IPS-18a (cell line): Measurements from ENCODE around the gene MCAT.

Experiments
- H3K27ac ChIP-seq: one replicate; pipeline ENCODE4 v1.5.1; 2013; ENCODE audit warnings: low read length
- H3K27me3 ChIP-seq: one replicate; pipeline ENCODE4 v1.6.1; 2013; ENCODE audit warnings: mild to moderate bottlenecking, low read length; ENCODE audit not compliant: control insufficient read depth, insufficient read depth
- H3K36me3 ChIP-seq: one replicate; pipeline ENCODE4 v1.6.1; 2013; ENCODE audit warnings: low read depth, low read length; ENCODE audit not compliant: control insufficient read depth
- H3K4me1 ChIP-seq: one replicate; pipeline ENCODE4 v1.6.1; 2013; ENCODE audit warnings: low read depth, low read length; ENCODE audit not compliant: control insufficient read depth
- H3K4me3 ChIP-seq: one replicate; pipeline ENCODE4 v1.5.1; 2013; ENCODE audit warnings: low read length
- H3K9ac ChIP-seq: one replicate; pipeline ENCODE4 v1.6.1; 2013; ENCODE audit warnings: mild to moderate bottlenecking, low read length, moderate library complexity
- H3K9me3 ChIP-seq: one replicate; pipeline ENCODE4 v1.6.1; 2013; ENCODE audit warnings: low read depth, low read length; ENCODE audit not compliant: control insufficient read depth

MCAT gene

GRCh38 chr22:43171019-43171491, 27.9 kb upstream of the MCAT start:
- Histone ChIP-seq H3K27me3 (no peaks in the 10 kb centered on the region), H3K9me3 (no peaks in the 10 kb centered on the region), H3K4me3 (no peak overlapping the region), H3K4me1 (no peaks in the 10 kb centered on the region), H3K27ac (no peak overlapping the region), H3K36me3 (peaks cover 66% of the 10 kb centered on the region), H3K9ac (no peak overlapping the region)

- H3K4me1 ChIP-seq: no peaks in the 10 kb centered on the region
- no peak overlapping the region for H3K27ac ChIP-seq
- H3K27me3 ChIP-seq: no peaks in the 10 kb centered on the region
- no peak overlapping the region for H3K4me3 ChIP-seq
- no peaks in the 10 kb centered on the region for H3K9me3 ChIP-seq
- no peak overlapping the region for H3K9ac ChIP-seq
- H3K36me3 ChIP-seq: peaks cover 62% of the 10 kb centered on the region
These were observed 26.9 kb upstream of the MCAT start for GRCh38 chr22:43170131-43170480.

- Histone ChIP-seq H3K9ac (no peak overlapping the region), H3K4me1 (no peaks in the 10 kb centered on the region), H3K9me3 (no peaks in the 10 kb centered on the region), H3K27ac (no peak overlapping the region), H3K36me3 (peaks cover 56% of the 10 kb centered on the region), H3K4me3 (no peak overlapping the region), H3K27me3 (no peaks in the 10 kb centered on the region)
These were observed 26.3 kb upstream of the MCAT start for GRCh38 chr22:43169310-43170130.

GRCh38 chr22:43168471-43169309, 25.5 kb upstream of the MCAT start:
- no peak overlapping the region for H3K9ac ChIP-seq
- no peaks in the 10 kb centered on the region for H3K4me1 ChIP-seq
- no peak overlapping the region for H3K27ac ChIP-seq
- H3K9me3 ChIP-seq: no peaks in the 10 kb centered on the region
- H3K4me3 ChIP-seq: no peak overlapping the region
- H3K36me3 ChIP-seq: peaks cover 48% of the 10 kb centered on the region
- no peaks in the 10 kb centered on the region for H3K27me3 ChIP-seq

GRCh38 chr22:43167001-43167589, 23.9 kb upstream of the MCAT start:
- Histone ChIP-seq H3K27me3 (no peaks in the 10 kb centered on the region), H3K4me1 (no peaks in the 10 kb centered on the region), H3K27ac (no peak overlapping the region), H3K4me3 (no peak overlapping the region), H3K36me3 (peaks cover 34% of the 10 kb centered on the region), H3K9me3 (no peaks in the 10 kb centered on the region), H3K9ac (no peak overlapping the region)

- Histone ChIP-seq H3K4me1 (no peaks in the 10 kb centered on the region), H3K27me3 (no peaks in the 10 kb centered on the region), H3K9me3 (no peaks in the 10 kb centered on the region), H3K36me3 (peaks cover 26% of the 10 kb centered on the region), H3K9ac (no peak overlapping the region), H3K27ac (no peak overlapping the region), H3K4me3 (no peak overlapping the region)
These were observed 23.1 kb upstream of the MCAT start for GRCh38 chr22:43166132-43166930.

- Histone ChIP-seq H3K4me3 (no peak overlapping the region), H3K27me3 (no peaks in the 10 kb centered on the region), H3K4me1 (no peaks in the 10 kb centered on the region), H3K27ac (no peak overlapping the region), H3K9ac (no peak overlapping the region), H3K36me3 (peaks cover 11% of the 10 kb centered on the region), H3K9me3 (no peaks in the 10 kb centered on the region)
These were observed 21.4 kb upstream of the MCAT start for GRCh38 chr22:43164636-43165035.

GRCh38 chr22:43163241-43163795, 20.1 kb upstream of the MCAT start:
- Histone ChIP-seq H3K27me3 (no peaks in the 10 kb centered on the region), H3K36me3 (peaks cover 9% of the 10 kb centered on the region), H3K27ac (no peak overlapping the region), H3K4me3 (no peak overlapping the region), H3K9ac (no peak overlapping the region), H3K9me3 (no peaks in the 10 kb centered on the region), H3K4me1 (no peaks in the 10 kb centered on the region)

- Histone ChIP-seq H3K36me3 (peaks cover 2% of the 10 kb centered on the region), H3K9ac (no peak overlapping the region), H3K4me3 (no peak overlapping the region), H3K27me3 (no peaks in the 10 kb centered on the region), H3K9me3 (no peaks in the 10 kb centered on the region), H3K27ac (no peak overlapping the region), H3K4me1 (no peaks in the 10 kb centered on the region)
These were observed 19.4 kb upstream of the MCAT start for GRCh38 chr22:43162412-43163150.

- Histone ChIP-seq H3K27me3 (no peaks in the 10 kb centered on the region), H3K4me3 (no peak overlapping the region), H3K9ac (no peak overlapping the region), H3K27ac (no peak overlapping the region), H3K36me3 (no peaks in the 10 kb centered on the region), H3K9me3 (no peaks in the 10 kb centered on the region), H3K4me1 (peaks cover 3% of the 10 kb centered on the region)
These were observed 17.4 kb upstream of the MCAT start for GRCh38 chr22:43160497-43161126.
